ENCODE data around the gene MSL3B.

MSL3B gene

DNA sequence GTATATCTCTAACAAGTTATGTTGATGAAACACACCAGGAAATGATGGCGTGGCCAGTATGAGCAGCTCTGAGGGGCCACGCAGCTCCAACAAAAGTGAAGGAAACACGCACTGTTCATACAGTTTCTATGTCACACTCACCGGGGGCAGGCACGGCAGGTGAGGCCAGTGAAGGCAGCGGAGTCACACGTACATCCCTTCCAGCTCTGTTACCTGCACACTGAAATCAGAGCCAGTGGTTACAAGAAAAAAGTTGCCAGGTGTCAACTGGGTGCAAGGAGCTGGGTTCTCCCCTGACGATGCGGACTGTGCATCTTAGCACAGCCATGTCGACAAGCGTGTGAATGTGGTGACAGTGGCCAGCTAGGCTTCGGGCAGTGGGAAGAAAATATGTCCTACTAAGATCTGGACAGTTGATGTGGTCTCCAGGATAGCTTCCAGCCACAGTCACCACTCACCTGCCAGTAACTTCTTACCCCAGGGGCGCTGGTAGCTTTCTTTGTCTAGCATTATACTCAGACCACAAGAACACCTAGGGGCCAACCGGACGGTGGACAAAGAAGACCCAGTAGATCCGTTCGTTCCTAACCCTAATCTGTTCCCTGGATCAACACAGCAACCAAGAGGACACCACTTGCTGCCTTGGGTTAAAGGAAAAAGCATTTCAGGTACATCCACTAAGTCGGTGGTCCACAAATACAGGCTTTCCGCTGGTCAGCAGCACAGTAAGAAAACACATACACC is 23.9 kb downstream of the MSL3B start:
- no peaks in the 10 kb centered on the region for H3K4me1 ChIP-seq (ENCODE audit: insufficient read depth, low read length, poor library complexity, severe bottlenecking)
- no peaks in the 10 kb centered on the region for H3K9me3 ChIP-seq (ENCODE audit: low read depth, low read length, poor library complexity, severe bottlenecking)
- TF ChIP-seq EZH2 (IDR thresholded peaks at IDR 0.05; ENCODE audit: borderline replicate concordance, low read depth, low read length, poor library complexity, severe bottlenecking), result no peak
- TF ChIP-seq, protein P1, sequence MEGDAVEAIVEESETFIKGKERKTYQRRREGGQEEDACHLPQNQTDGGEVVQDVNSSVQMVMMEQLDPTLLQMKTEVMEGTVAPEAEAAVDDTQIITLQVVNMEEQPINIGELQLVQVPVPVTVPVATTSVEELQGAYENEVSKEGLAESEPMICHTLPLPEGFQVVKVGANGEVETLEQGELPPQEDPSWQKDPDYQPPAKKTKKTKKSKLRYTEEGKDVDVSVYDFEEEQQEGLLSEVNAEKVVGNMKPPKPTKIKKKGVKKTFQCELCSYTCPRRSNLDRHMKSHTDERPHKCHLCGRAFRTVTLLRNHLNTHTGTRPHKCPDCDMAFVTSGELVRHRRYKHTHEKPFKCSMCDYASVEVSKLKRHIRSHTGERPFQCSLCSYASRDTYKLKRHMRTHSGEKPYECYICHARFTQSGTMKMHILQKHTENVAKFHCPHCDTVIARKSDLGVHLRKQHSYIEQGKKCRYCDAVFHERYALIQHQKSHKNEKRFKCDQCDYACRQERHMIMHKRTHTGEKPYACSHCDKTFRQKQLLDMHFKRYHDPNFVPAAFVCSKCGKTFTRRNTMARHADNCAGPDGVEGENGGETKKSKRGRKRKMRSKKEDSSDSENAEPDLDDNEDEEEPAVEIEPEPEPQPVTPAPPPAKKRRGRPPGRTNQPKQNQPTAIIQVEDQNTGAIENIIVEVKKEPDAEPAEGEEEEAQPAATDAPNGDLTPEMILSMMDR (conservative IDR thresholded peaks at IDR 0.05; ENCODE audit: low read depth, low read length), result no peak
- no TSS peak for BruUV-seq (replicated peaks)
- ChIA-PET POLR2A (ENCODE audit: low non-redundant PET) (no interaction called here), CTCF (no interaction called here)
- H3K27me3 ChIP-seq (replicated peaks; ENCODE audit: insufficient read depth, low read depth, low read length, poor library complexity), result no peaks in the 10 kb centered on the region
- intact Hi-C loops (cut with micrococcal nuclease; ENCODE audit: unreplicated experiment), result no loop called here
- H3K36me3 ChIP-seq (ENCODE audit: insufficient read depth, low read length, poor library complexity, severe bottlenecking), result peaks cover 100% of the 10 kb centered on the region
- DNase-seq (ENCODE audit: low spot score), result no peak
- no peak overlapping the region for H3K4me3 ChIP-seq (ENCODE audit: low read depth, low read length, poor library complexity, severe bottlenecking)
- H3K27ac ChIP-seq (ENCODE audit: low read depth, low read length, poor library complexity, severe bottlenecking), result no peak overlapping the region

DNA sequence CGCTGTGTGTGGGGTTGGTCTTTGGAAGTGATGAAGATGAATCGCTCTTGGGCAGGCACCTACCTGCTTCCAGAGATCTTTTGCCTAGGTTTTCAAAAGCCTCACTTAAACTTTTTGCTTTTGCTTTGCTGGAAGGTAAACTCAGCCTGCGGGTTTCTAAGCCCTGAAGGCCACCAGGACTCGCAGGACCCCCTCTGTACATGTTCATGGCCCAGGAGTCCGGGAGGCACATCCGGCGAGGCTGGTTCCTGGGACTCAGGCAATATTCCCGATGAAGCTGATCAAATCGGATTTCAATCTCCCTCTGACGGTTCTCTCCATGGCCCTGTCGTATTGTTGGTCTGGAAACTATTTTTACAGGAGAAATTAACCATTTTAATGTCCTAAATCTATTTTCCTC is 27.0 kb downstream of the MSL3B start:
- TSS peak; percentile 33 for BruUV-seq (replicated peaks)
- Histone ChIP-seq H3K27ac (ENCODE audit: low read depth, low read length, poor library complexity, severe bottlenecking) (no peak overlapping the region), H3K9me3 (ENCODE audit: low read depth, low read length, poor library complexity, severe bottlenecking) (no peaks in the 10 kb centered on the region), H3K27me3 (replicated peaks; ENCODE audit: insufficient read depth, low read depth, low read length, poor library complexity) (no peaks in the 10 kb centered on the region), H3K4me1 (ENCODE audit: insufficient read depth, low read length, poor library complexity, severe bottlenecking) (no peaks in the 10 kb centered on the region), H3K4me3 (ENCODE audit: low read depth, low read length, poor library complexity, severe bottlenecking) (no peak overlapping the region), H3K36me3 (ENCODE audit: insufficient read depth, low read length, poor library complexity, severe bottlenecking) (peaks cover 100% of the 10 kb centered on the region)
- POLR2A ChIA-PET (ENCODE audit: low non-redundant PET), result no interaction called here
- intact Hi-C loops (cut with micrococcal nuclease; ENCODE audit: unreplicated experiment), result no loop called here
- CTCF ChIA-PET, result no interaction called here
- DNase-seq (ENCODE audit: low spot score), result no peak
- TF ChIP-seq EZH2 (IDR thresholded peaks at IDR 0.05; ENCODE audit: borderline replicate concordance, low read depth, low read length, poor library complexity, severe bottlenecking), result no peak
- TF ChIP-seq, protein P1 (conservative IDR thresholded peaks at IDR 0.05; ENCODE audit: low read depth, low read length), result no peak

DNA sequence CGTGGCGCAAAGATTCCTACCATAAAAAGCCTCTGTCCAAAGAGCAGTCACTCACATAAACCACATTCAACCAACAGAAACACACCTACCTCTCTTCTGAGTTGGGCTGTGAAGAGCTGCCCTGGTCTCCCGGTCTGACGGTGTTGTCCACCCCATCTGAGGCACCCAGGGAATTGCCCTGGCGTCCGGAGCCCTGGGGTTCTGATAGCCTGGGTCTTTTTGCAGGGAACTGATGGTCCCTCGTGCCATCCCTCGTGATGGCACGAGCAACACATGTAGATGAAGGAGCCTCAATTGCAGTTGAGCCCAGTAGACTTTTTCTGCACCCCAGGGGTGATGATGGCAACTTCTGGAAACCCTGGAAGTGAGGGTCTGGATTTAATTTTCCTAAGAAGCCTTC is 27.7 kb downstream of the MSL3B start:
- TF ChIP-seq EZH2 (IDR thresholded peaks at IDR 0.05; ENCODE audit: borderline replicate concordance, low read depth, low read length, poor library complexity, severe bottlenecking), result no peak
- TF ChIP-seq, protein P1 (conservative IDR thresholded peaks at IDR 0.05; ENCODE audit: low read depth, low read length), result no peak
- ChIA-PET POLR2A (ENCODE audit: low non-redundant PET) (no interaction called here), CTCF (no interaction called here)
- peaks cover 100% of the 10 kb centered on the region for H3K36me3 ChIP-seq (ENCODE audit: insufficient read depth, low read length, poor library complexity, severe bottlenecking)
- H3K9me3 ChIP-seq (ENCODE audit: low read depth, low read length, poor library complexity, severe bottlenecking), result no peaks in the 10 kb centered on the region
- H3K4me3 ChIP-seq (ENCODE audit: low read depth, low read length, poor library complexity, severe bottlenecking), result no peak overlapping the region
- no TSS peak for BruUV-seq (replicated peaks)
- H3K4me1 ChIP-seq (ENCODE audit: insufficient read depth, low read length, poor library complexity, severe bottlenecking), result no peaks in the 10 kb centered on the region
- intact Hi-C loops (cut with micrococcal nuclease; ENCODE audit: unreplicated experiment), result no loop called here
- H3K27ac ChIP-seq (ENCODE audit: low read depth, low read length, poor library complexity, severe bottlenecking), result no peak overlapping the region
- H3K27me3 ChIP-seq (replicated peaks; ENCODE audit: insufficient read depth, low read depth, low read length, poor library complexity), result no peaks in the 10 kb centered on the region
- DNase-seq (ENCODE audit: low spot score), result no peak
